ENCODE measurements around the gene FBXO17. TPM values are rescaled to one million over a fixed set of nuclear protein-coding genes. Genes with fewer than 3 reads are reported as not detected.
"Not testable (repeated sequence)": the region's sequence is repeated elsewhere in the genome, so short reads cannot be mapped to it uniquely, and the experiment has no call there.

FBXO17 gene
- total and polyA plus RNA-seq, 2 experiments from 2014 or later, result 41.9 to 49.4 TPM

GRCh38 chr19:39003796-39004195, 28.3 kb upstream of the FBXO17 start:
- no peak overlapping the region for H3K4me2 ChIP-seq
- H3K79me2 ChIP-seq, result no peaks in the 10 kb centered on the region
- no peak overlapping the region for H3K27ac ChIP-seq
- H3K4me3 ChIP-seq, result no peak overlapping the region
- H3K9me2 ChIP-seq (replicated peaks; ENCODE audit: insufficient read depth), result no peaks in the 10 kb centered on the region
- H3K27me3 ChIP-seq, result no peaks in the 10 kb centered on the region
- H3K9me3 ChIP-seq (ENCODE audit: low read depth), result no peaks in the 10 kb centered on the region
- DNase-seq (ENCODE audit: low spot score), result no peak
- no peaks in the 10 kb centered on the region for H3K36me3 ChIP-seq (replicated peaks; ENCODE audit: insufficient read depth, low read depth)
- H4K20me1 ChIP-seq (ENCODE audit: insufficient read depth, poor library complexity, severe bottlenecking), result no peaks in the 10 kb centered on the region
- TF ChIP-seq, protein P1, sequence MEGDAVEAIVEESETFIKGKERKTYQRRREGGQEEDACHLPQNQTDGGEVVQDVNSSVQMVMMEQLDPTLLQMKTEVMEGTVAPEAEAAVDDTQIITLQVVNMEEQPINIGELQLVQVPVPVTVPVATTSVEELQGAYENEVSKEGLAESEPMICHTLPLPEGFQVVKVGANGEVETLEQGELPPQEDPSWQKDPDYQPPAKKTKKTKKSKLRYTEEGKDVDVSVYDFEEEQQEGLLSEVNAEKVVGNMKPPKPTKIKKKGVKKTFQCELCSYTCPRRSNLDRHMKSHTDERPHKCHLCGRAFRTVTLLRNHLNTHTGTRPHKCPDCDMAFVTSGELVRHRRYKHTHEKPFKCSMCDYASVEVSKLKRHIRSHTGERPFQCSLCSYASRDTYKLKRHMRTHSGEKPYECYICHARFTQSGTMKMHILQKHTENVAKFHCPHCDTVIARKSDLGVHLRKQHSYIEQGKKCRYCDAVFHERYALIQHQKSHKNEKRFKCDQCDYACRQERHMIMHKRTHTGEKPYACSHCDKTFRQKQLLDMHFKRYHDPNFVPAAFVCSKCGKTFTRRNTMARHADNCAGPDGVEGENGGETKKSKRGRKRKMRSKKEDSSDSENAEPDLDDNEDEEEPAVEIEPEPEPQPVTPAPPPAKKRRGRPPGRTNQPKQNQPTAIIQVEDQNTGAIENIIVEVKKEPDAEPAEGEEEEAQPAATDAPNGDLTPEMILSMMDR (IDR thresholded peaks at IDR 0.05; ENCODE audit: poor library complexity), result no peak
- TF ChIP-seq EZH2phosphoT487 (IDR thresholded peaks at IDR 0.05; ENCODE audit: low read depth, severe bottlenecking, unreplicated experiment) (no peak), EZH2 (IDR thresholded peaks at IDR 0.05; ENCODE audit: borderline replicate concordance) (no peak)
- no peaks in the 10 kb centered on the region for H3K4me1 ChIP-seq (ENCODE audit: insufficient read depth)
- WGBS (ENCODE audit: low lambda C conversion rate, missing lambda C conversion rate), result 96% methylated on average over 4 of the region's 4 CpGs
- H2AFZ ChIP-seq, result no peak overlapping the region

DNA sequence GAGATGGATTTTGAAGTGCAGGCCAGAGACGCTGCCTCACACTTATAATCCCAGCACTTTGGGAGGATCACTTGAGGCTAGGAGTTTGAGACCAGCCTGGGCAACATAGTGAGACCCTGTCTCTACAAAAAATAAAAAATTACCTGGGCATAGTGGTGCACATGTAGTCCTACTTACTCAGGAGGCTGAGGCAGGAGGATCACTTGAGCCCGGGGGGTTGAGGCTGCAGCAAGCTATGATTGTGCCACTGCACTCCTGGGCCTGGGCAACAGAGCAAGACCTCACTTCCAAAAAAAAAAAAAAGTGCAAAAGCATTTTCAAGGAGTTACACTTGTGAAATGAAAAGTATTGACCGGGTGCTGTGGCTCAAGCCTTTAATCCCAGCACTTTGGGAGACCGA, 27.6 kb upstream of the FBXO17 start:
- Histone ChIP-seq H4K20me1 (ENCODE audit: insufficient read depth, poor library complexity, severe bottlenecking) (no peaks in the 10 kb centered on the region), H3K79me2 (no peaks in the 10 kb centered on the region)
- no peak for DNase-seq (ENCODE audit: low spot score)

GRCh38 chr19:39001041-39001440, 25.5 kb upstream of the FBXO17 start:
- H3K9me2 ChIP-seq (replicated peaks; ENCODE audit: insufficient read depth), result no peaks in the 10 kb centered on the region
- H3K27ac ChIP-seq, result no peak overlapping the region
- no peaks in the 10 kb centered on the region for H3K27me3 ChIP-seq
- no peak overlapping the region for H3K4me3 ChIP-seq
- TF ChIP-seq EZH2 (IDR thresholded peaks at IDR 0.05; ENCODE audit: borderline replicate concordance), result no peak
- H3K4me2 ChIP-seq, result no peak overlapping the region
- H3K4me1 ChIP-seq (ENCODE audit: insufficient read depth), result no peaks in the 10 kb centered on the region
- no peaks in the 10 kb centered on the region for H3K36me3 ChIP-seq (replicated peaks; ENCODE audit: insufficient read depth, low read depth)
- H2AFZ ChIP-seq, result no peak overlapping the region
- no peaks in the 10 kb centered on the region for H4K20me1 ChIP-seq (ENCODE audit: insufficient read depth, poor library complexity, severe bottlenecking)
- H3K79me2 ChIP-seq, result no peaks in the 10 kb centered on the region
- no peak for DNase-seq (ENCODE audit: low spot score)
- 60% methylated on average over 7 of the region's 7 CpGs for WGBS (ENCODE audit: low lambda C conversion rate, missing lambda C conversion rate)
- no peaks in the 10 kb centered on the region for H3K9me3 ChIP-seq (ENCODE audit: low read depth)

More for the DNA sequence above, 27.6 kb upstream of the FBXO17 start:
- Histone ChIP-seq H3K27ac (no peak overlapping the region), H2AFZ (no peak overlapping the region), H3K9me3 (ENCODE audit: low read depth) (no peaks in the 10 kb centered on the region), H3K36me3 (replicated peaks; ENCODE audit: insufficient read depth, low read depth) (no peaks in the 10 kb centered on the region), H3K4me2 (no peak overlapping the region), H3K9me2 (replicated peaks; ENCODE audit: insufficient read depth) (no peaks in the 10 kb centered on the region), H3K27me3 (no peaks in the 10 kb centered on the region), H3K4me1 (ENCODE audit: insufficient read depth) (no peaks in the 10 kb centered on the region), H3K4me3 (no peak overlapping the region)
- WGBS (ENCODE audit: low lambda C conversion rate, missing lambda C conversion rate), result 79% methylated on average over 4 of the region's 4 CpGs
- TF ChIP-seq, protein P1 (IDR thresholded peaks at IDR 0.05; ENCODE audit: poor library complexity), result no peak

DNA sequence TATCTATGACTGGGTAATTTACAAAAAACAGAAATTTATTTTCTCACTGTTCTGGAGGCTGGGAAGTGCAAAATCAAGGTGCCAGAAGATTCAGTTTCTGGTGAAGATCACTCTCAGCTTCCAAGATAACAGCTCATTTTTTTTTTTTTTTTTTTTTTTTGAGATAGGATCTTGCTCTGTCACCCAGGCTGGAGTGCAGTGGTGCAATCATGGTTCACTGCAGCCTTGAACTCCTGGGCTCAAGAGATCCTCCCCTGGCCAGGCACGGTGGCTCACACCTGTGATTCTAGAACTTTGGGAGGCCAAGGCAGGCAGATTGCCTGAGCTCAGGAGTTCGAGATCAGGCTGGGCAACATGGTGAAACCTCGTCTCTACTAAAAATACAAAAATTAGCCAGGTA, 22.0 kb upstream of the FBXO17 start:
- DNase-seq (ENCODE audit: low spot score); H3K9me3 ChIP-seq (ENCODE audit: low read depth); H3K27me3 ChIP-seq; H3K79me2 ChIP-seq; H3K9me2 ChIP-seq (replicated peaks; ENCODE audit: insufficient read depth); H3K36me3 ChIP-seq (replicated peaks; ENCODE audit: insufficient read depth, low read depth); H3K4me3 ChIP-seq; H3K4me1 ChIP-seq (ENCODE audit: insufficient read depth); H3K4me2 ChIP-seq; H2AFZ ChIP-seq; H3K27ac ChIP-seq; H4K20me1 ChIP-seq (ENCODE audit: insufficient read depth, poor library complexity, severe bottlenecking): not testable (repeated sequence)
- WGBS (ENCODE audit: low lambda C conversion rate, missing lambda C conversion rate), result 81% methylated on average over 3 of the region's 3 CpGs

- Histone ChIP-seq H3K4me1 (ENCODE audit: insufficient read depth) (peaks cover 21% of the 10 kb centered on the region), H3K4me2 (no peak overlapping the region), H3K36me3 (replicated peaks; ENCODE audit: insufficient read depth, low read depth) (no peaks in the 10 kb centered on the region), H3K27me3 (no peaks in the 10 kb centered on the region), H2AFZ (no peak overlapping the region), H3K27ac (no peak overlapping the region), H4K20me1 (ENCODE audit: insufficient read depth, poor library complexity, severe bottlenecking) (no peaks in the 10 kb centered on the region), H3K4me3 (no peak overlapping the region), H3K9me2 (replicated peaks; ENCODE audit: insufficient read depth) (no peaks in the 10 kb centered on the region), H3K9me3 (ENCODE audit: low read depth) (no peaks in the 10 kb centered on the region), H3K79me2 (no peaks in the 10 kb centered on the region)
- TF ChIP-seq, protein P1 (IDR thresholded peaks at IDR 0.05; ENCODE audit: poor library complexity), result no peak
- TF ChIP-seq EZH2 (IDR thresholded peaks at IDR 0.05; ENCODE audit: borderline replicate concordance), result no peak
- TF ChIP-seq EZH2phosphoT487 (IDR thresholded peaks at IDR 0.05; ENCODE audit: low read depth, severe bottlenecking, unreplicated experiment), result no peak
- DNase-seq (ENCODE audit: low spot score), result peak; percentile 34
- WGBS (ENCODE audit: low lambda C conversion rate, missing lambda C conversion rate), result 75% methylated on average over 3 of the region's 3 CpGs
Observed at GRCh38 chr19:38993271-38993670, 17.7 kb upstream of the FBXO17 start.
